Choroid plexus epithelial cell (primary cell): Measurements from ENCODE around the gene NKPD1.

Experiments
- DNase-seq: peaks from one replicate; pipeline ENCODE4 v3.0.0-alpha.2; 2010; ENCODE audit warnings: low read depth
- H3K4me3 ChIP-seq: 2 replicates; pipeline ENCODE4 v1.5.1; 2011; ENCODE audit warnings: low read depth, mild to moderate bottlenecking, control low read depth, low read length, moderate library complexity
- CTCF ChIP-seq: conservative IDR thresholded peaks from 2 replicates; pipeline ENCODE4 v1.5.1; 2011; ENCODE audit warnings: low read depth, mild to moderate bottlenecking, control low read depth, inconsistent platforms, low read length, moderate library complexity

The NKPD1 gene

DNA sequence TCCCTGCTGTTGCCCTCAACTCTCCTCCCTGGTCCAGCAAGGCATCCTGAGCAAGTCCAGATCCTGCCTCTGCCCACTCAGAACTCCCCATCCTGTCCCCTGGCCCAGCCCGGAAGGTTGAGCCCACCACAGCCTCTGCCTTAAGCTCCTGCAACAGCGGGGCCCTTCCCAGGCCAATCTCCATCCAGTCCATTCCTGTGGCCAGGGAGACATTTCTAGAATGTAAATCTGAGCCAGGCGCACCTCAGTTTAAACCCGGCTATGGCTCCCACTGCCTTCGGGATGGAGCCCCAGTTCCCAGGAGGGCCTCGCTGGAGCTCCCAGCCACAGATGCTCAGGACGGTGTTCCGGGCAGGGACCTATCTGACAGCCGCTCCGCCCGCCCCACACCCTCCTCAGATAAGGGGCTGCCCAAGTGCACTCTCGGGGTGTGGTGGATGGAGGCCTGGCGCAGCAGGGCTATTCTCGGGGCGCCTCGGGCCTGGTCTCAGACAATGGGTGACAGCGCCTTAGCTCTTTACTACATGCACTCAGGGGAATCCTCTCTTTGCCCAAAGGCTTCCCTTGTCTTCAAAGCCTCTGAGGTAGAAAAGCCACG lies 11.9 kb upstream of the NKPD1 start:
- no peak overlapping the region for H3K4me3 ChIP-seq
- TF ChIP-seq CTCF = no peak
- no peak for DNase-seq

DNA sequence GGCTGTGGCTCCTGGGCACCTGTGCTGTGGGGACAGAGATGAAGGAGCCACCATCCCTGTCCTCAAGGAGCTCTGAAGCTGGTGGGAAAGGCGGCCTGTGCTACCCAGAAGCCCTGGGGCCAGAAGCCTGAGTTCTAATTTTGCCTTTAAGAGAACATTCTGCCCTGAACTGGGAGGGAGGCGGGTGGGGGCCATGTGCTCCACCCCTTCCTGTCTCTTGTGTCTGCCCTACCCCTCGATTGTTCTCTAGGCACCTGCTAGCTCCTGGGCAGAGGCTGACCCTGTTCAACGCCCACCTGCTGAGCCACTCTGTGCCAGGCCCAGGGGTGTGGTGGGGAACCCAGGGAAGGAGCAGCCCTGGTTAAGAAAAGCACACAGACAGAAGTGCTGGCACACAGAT lies 11.4 kb upstream of the NKPD1 start:
- no peak for DNase-seq
- TF ChIP-seq CTCF = no peak
- no peak overlapping the region for H3K4me3 ChIP-seq

GRCh38 chr19:45171211-45171623 lies 10.4 kb upstream of the NKPD1 start:
- H3K4me3 ChIP-seq = no peak overlapping the region
- TF ChIP-seq CTCF = no peak
- no peak for DNase-seq

DNA sequence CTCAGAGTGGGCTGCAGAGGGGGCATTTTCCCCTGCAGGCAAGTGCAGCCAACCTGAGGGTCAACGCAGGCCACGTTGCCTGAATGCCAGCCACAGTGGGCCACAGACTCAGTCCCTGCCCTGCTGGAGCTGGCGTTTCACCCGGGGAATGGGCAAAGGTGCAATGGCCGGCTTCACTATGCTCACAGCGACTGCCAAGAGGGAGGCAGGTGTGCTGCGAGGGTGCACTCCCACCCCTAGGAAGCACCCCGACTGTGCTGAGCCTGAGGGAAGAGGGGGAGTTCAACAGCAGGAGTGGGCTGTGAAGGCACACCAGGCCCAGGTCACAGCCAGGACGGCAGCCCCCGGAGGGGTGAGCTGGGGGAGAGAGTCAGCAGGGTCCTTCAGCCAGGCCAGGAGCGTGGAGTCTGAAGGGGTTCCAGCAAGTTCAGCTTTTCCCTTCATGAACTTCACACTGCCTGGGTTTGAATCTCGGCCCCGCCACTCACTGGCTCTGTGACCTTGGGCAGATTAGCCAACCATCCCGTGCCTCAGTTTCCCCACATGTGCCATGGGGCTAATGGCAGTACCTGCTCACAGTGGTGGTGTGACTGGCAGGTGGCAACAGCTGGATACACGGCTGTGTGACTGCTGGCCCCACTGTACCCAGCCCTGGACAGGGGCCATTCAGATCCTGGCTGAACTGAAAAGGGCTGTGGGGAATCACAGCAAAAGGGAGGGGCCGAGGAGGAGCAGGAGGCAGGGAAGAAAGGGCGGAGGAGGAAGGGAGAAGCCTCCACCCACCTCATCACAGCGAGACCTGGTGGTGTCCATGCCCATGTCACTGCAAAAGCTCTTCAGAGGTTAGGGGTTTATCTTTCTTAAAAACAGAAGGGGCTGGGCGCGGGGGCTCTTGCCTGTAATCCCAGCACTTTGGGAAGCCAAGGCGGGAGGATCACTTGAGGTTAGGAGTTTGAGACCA lies 9.6 kb upstream of the NKPD1 start:
- TF ChIP-seq CTCF = no peak
- H3K4me3 ChIP-seq = no peak overlapping the region
- no peak for DNase-seq

- DNase-seq = no peak
- H3K4me3 ChIP-seq = no peak overlapping the region
- TF ChIP-seq CTCF = no peak
Measured at GRCh38 chr19:45169602-45170001, 8.8 kb upstream of the NKPD1 start.

DNA sequence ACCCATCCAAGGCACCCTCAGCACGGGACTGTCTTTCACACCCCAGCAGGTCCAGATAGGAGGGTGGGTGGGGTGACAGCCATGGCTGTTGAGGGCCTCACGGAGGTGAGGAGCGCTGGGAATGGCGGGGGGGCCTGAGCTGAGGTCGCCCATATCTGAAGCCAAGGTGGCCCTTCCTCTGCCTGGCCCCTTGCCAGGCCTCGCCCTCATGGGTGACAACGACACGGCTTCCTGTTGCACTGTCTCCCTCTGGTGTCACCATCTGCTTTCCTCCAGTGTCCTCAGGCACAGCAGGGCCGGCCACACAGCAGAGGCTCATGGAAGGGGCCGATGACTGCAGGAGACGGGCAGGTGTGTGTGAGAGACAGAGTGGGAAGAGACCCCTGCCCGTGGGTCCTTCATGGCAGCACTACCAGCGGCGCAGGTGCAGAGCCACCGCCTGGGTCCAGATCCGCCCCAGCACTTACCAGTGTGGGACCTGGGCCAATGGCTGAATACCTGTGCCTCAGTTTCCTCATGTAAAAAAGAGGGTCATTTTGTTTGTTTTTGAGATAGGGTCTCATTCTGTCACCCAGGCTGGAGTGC lies 8.1 kb upstream of the NKPD1 start:
- DNase-seq = no peak
- no peak overlapping the region for H3K4me3 ChIP-seq
- TF ChIP-seq CTCF = no peak
